ENCODE measurements around the gene GDNF.

- TF ChIP-seq POLR2AphosphoS5 (IDR thresholded peaks at IDR 0.05; ENCODE audit: low read depth, low read length) = no peak
- no peak for TF ChIP-seq TAF1 (IDR thresholded peaks at IDR 0.05; ENCODE audit: borderline replicate concordance, insufficient read depth, low read length)
- TF ChIP-seq, protein P1, sequence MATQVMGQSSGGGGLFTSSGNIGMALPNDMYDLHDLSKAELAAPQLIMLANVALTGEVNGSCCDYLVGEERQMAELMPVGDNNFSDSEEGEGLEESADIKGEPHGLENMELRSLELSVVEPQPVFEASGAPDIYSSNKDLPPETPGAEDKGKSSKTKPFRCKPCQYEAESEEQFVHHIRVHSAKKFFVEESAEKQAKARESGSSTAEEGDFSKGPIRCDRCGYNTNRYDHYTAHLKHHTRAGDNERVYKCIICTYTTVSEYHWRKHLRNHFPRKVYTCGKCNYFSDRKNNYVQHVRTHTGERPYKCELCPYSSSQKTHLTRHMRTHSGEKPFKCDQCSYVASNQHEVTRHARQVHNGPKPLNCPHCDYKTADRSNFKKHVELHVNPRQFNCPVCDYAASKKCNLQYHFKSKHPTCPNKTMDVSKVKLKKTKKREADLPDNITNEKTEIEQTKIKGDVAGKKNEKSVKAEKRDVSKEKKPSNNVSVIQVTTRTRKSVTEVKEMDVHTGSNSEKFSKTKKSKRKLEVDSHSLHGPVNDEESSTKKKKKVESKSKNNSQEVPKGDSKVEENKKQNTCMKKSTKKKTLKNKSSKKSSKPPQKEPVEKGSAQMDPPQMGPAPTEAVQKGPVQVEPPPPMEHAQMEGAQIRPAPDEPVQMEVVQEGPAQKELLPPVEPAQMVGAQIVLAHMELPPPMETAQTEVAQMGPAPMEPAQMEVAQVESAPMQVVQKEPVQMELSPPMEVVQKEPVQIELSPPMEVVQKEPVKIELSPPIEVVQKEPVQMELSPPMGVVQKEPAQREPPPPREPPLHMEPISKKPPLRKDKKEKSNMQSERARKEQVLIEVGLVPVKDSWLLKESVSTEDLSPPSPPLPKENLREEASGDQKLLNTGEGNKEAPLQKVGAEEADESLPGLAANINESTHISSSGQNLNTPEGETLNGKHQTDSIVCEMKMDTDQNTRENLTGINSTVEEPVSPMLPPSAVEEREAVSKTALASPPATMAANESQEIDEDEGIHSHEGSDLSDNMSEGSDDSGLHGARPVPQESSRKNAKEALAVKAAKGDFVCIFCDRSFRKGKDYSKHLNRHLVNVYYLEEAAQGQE (IDR thresholded peaks at IDR 0.05; ENCODE audit: insufficient read depth in 1 of 2, low read depth in 2 of 2, low read length in 2 of 2) = no peak
- TF ChIP-seq FOXP2 (optimal IDR thresholded peaks at IDR 0.05; ENCODE audit: borderline replicate concordance, extremely low read depth, extremely low read length, insufficient read depth) = no peak
Observed at GRCh38 chr5:37875051-37875787, 35.4 kb upstream of the GDNF start.
